Endodermal cell (in vitro differentiated cells): Measurements from ENCODE around the gene OXCT1. TPM values are rescaled to one million over a fixed set of nuclear protein-coding genes. Genes with fewer than 3 reads are reported as not detected.

ENCODE experiments used
- DNase-seq: peaks from one replicate; pipeline ENCODE4 v3.0.0-alpha.2; 2017
- H3K27ac ChIP-seq: 2 replicates; pipeline ENCODE4 v1.5.1; 2013; ENCODE audit warnings: mild to moderate bottlenecking, low read depth, low read length, moderate library complexity
- H3K27me3 ChIP-seq: 2 replicates; pipeline ENCODE4 v1.6.1; 2013; ENCODE audit warnings: mild to moderate bottlenecking, low read length, moderate library complexity; ENCODE audit not compliant: insufficient read depth, control insufficient read depth, poor library complexity, severe bottlenecking
- H3K36me3 ChIP-seq: 2 replicates; pipeline ENCODE4 v1.7.0; 2013; ENCODE audit warnings: mild to moderate bottlenecking, low read length, moderate library complexity; ENCODE audit not compliant: control insufficient read depth, insufficient read depth
- H3K4me1 ChIP-seq: one replicate; pipeline ENCODE4 v1.7.0; 2013; ENCODE audit warnings: low read length; ENCODE audit not compliant: control insufficient read depth, insufficient read depth
- H3K4me3 ChIP-seq: 2 replicates; pipeline ENCODE4 v1.5.1; 2013; ENCODE audit warnings: mild to moderate bottlenecking, low read length, moderate library complexity
- H3K9ac ChIP-seq: 2 replicates; pipeline ENCODE4 v1.6.1; 2013; ENCODE audit warnings: mild to moderate bottlenecking, low read length, moderate library complexity; ENCODE audit not compliant: poor library complexity, severe bottlenecking; ENCODE audit errors: extremely low read depth
- H3K9me3 ChIP-seq: 2 replicates; pipeline ENCODE4 v1.6.1; 2013; ENCODE audit warnings: mild to moderate bottlenecking, low read length, moderate library complexity; ENCODE audit not compliant: control insufficient read depth
- H3K27ac Mint-ChIP-seq: 2 replicates; pipeline ENCODE4 v1.8.0; 2020; ENCODE audit warnings: mixed read lengths
- H3K27me3 Mint-ChIP-seq: 2 replicates; pipeline ENCODE4 v1.8.0; 2021; ENCODE audit warnings: mild to moderate bottlenecking, mixed read lengths; ENCODE audit not compliant: insufficient read depth
- H3K36me3 Mint-ChIP-seq: 2 replicates; pipeline ENCODE4 v1.8.0; 2020; ENCODE audit warnings: low read depth, mixed read lengths
- H3K4me1 Mint-ChIP-seq: 2 replicates; pipeline ENCODE4 v1.8.0; 2020; ENCODE audit warnings: mixed read lengths
- H3K4me3 Mint-ChIP-seq: 2 replicates; pipeline ENCODE4 v1.8.0; 2020; ENCODE audit warnings: mild to moderate bottlenecking, moderate library complexity, mixed read lengths
- H3K9me3 Mint-ChIP-seq: 2 replicates; pipeline ENCODE4 v1.8.0; 2020; ENCODE audit warnings: mild to moderate bottlenecking, mixed read lengths
- CTCF ChIP-seq: fragments of 200-600 bp; sonication (generic); conservative IDR thresholded peaks from 2 replicates; pipeline ENCODE4 v1.5.0; 2021; ENCODE audit warnings: antibody characterized with exemption, mild to moderate bottlenecking
- WGBS, 2 experiments: methylation state at CpG; one replicate each; pipeline versions ENCODE4 v1.1.5 to v1.1.7; 2013; ENCODE audit warnings: missing lambda C conversion rate in 2 of 2, mixed read lengths in 1 of 2; ENCODE audit not compliant: insufficient coverage in 1 of 2, insufficient read length in 1 of 2; 5-methylcytosine and 5-hydroxymethylcytosine counted together
- total RNA-seq, 2 donors: library from RNA; stranded (reverse); fragmentation: NEBNext Ultra II Directional in 1 of 2; extraction: Animal tissue kit (Norgen Biotek cat#: 25700) in 1 of 2; gene quantifications; 2 replicates in 1 of 2; 3 replicates in 1 of 2; pipeline ENCODE4 v1.2.1, GENCODE V29; 2021

OXCT1 gene
- total RNA-seq, 2 donors from 2014 or later = 24.5 to 25.1 TPM

GRCh38 chr5:41796061-41796460 lies 74.2 kb downstream of the OXCT1 start:
- no peaks in the 10 kb centered on the region for H3K4me1 ChIP-seq
- H3K4me1 Mint-ChIP-seq = peaks cover 9% of the 10 kb centered on the region
- H3K36me3 ChIP-seq = peaks cover 6% of the 10 kb centered on the region
- H3K9ac ChIP-seq = no peak overlapping the region
- H3K4me3 Mint-ChIP-seq = no peak overlapping the region
- DNase-seq = no peak
- H3K36me3 Mint-ChIP-seq = peaks cover 8% of the 10 kb centered on the region
- H3K9me3 Mint-ChIP-seq = no peaks in the 10 kb centered on the region
- H3K27me3 Mint-ChIP-seq = no peaks in the 10 kb centered on the region
- H3K27ac Mint-ChIP-seq = no peak overlapping the region
- no peaks in the 10 kb centered on the region for H3K9me3 ChIP-seq
- no peak overlapping the region for H3K27ac ChIP-seq
- no peak for TF ChIP-seq CTCF
- H3K4me3 ChIP-seq = no peak overlapping the region
- no peaks in the 10 kb centered on the region for H3K27me3 ChIP-seq

- H3K4me1 ChIP-seq = no peaks in the 10 kb centered on the region
- H3K9me3 ChIP-seq = no peaks in the 10 kb centered on the region
- H3K27ac ChIP-seq = peak overlapping the region; percentile 96
- H3K9me3 Mint-ChIP-seq = no peaks in the 10 kb centered on the region
- 83 to 92% methylated on average over 2 to 5 of the region's 6 CpGs for WGBS, 2 experiments
- H3K27me3 Mint-ChIP-seq = no peaks in the 10 kb centered on the region
- H3K36me3 Mint-ChIP-seq = peaks cover 2% of the 10 kb centered on the region
- no peak overlapping the region for H3K27ac Mint-ChIP-seq
- H3K4me3 ChIP-seq = no peak overlapping the region
- H3K4me3 Mint-ChIP-seq = no peak overlapping the region
- H3K9ac ChIP-seq = no peak overlapping the region
- H3K4me1 Mint-ChIP-seq = peaks cover 9% of the 10 kb centered on the region
- H3K27me3 ChIP-seq = no peaks in the 10 kb centered on the region
- DNase-seq = no peak
- no peaks in the 10 kb centered on the region for H3K36me3 ChIP-seq
- TF ChIP-seq CTCF = no peak
These were observed 75.1 kb downstream of the OXCT1 start for GRCh38 chr5:41795125-41795524.

GRCh38 chr5:41794471-41794870 lies 75.8 kb downstream of the OXCT1 start:
- no peak for TF ChIP-seq CTCF
- Mint-ChIP-seq H3K9me3 (no peaks in the 10 kb centered on the region), H3K4me3 (no peak overlapping the region), H3K27me3 (no peaks in the 10 kb centered on the region), H3K36me3 (peaks cover 2% of the 10 kb centered on the region), H3K27ac (peak overlapping the region; percentile 59), H3K4me1 (peaks cover 9% of the 10 kb centered on the region)
- no peak for DNase-seq
- Histone ChIP-seq H3K27me3 (no peaks in the 10 kb centered on the region), H3K27ac (peak overlapping the region; percentile 96), H3K4me1 (no peaks in the 10 kb centered on the region), H3K4me3 (no peak overlapping the region), H3K9me3 (no peaks in the 10 kb centered on the region), H3K36me3 (no peaks in the 10 kb centered on the region), H3K9ac (no peak overlapping the region)
- WGBS, 2 experiments = 50 to 91% methylated on average over 1 to 4 of the region's 4 CpGs
